Fibroblast of the aortic adventitia (primary cell): ENCODE measurements around the gene SOHLH1. TPM values are rescaled to one million over a fixed set of nuclear protein-coding genes. Genes with fewer than 3 reads are reported as not detected.

Source experiments
- DNase-seq: peaks from one replicate; pipeline ENCODE4 v3.0.0-alpha.2; 2010; ENCODE audit warnings: low read depth
- H3K4me3 ChIP-seq: 2 replicates; pipeline ENCODE4 v1.5.1; 2011; ENCODE audit warnings: low read depth, mild to moderate bottlenecking, control low read depth, low read length, moderate library complexity
- total RNA-seq: library from RNA; depleted of rRNA; stranded (reverse); fragments of >200 nt; gene quantifications from 2 replicates; pipeline ENCODE4 v1.2.3, GENCODE V29; 2012; ENCODE audit warnings: low replicate concordance
- TF ChIP-seq, protein P1 (sequence below): IDR thresholded peaks from 2 replicates; pipeline ENCODE4 v1.5.1; 2011; ENCODE audit warnings: mild to moderate bottlenecking, low read length, control low read depth, inconsistent platforms; ENCODE audit not compliant: insufficient read depth

Gene SOHLH1
- total RNA-seq, 1 donor = not detected

DNA sequence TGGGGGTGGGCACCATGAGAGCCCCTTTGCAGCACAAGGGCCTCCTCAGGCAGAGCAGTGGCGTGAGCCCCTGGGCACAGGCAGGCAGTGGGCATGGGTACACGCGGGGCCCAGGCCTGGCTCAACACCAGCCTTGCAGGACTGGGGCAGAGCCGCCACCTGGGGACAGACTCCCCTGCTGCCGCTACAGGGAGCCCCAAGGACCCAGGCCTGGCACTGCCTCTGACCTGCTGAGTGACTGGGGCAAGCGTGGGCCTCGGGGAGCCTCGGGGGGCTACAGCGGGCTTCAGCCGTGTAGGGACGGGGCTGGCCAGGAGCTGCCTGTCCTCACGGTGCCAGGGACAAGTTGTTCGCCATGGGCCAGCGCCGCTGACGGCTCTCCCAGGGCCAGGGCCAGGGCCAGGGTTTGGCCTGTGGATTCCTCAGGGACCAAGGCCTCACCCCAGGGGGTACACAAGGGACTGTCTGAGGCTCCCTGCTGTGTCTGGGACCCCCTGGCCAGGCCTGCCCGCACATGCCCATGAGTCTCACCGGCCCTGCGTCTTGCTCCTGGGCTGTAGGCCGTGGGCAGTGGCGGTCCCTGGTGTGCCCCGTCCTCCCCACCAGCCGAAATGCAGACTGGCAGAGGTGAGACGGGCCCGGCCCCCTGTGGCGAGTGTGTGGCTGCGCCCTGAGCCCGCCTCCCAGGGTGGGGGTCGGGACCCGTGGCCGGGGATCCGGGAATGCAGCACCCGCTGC lies 45.2 kb upstream of the SOHLH1 start:
- no peak overlapping the region for H3K4me3 ChIP-seq
- no peak for DNase-seq
- TF ChIP-seq, protein P1, sequence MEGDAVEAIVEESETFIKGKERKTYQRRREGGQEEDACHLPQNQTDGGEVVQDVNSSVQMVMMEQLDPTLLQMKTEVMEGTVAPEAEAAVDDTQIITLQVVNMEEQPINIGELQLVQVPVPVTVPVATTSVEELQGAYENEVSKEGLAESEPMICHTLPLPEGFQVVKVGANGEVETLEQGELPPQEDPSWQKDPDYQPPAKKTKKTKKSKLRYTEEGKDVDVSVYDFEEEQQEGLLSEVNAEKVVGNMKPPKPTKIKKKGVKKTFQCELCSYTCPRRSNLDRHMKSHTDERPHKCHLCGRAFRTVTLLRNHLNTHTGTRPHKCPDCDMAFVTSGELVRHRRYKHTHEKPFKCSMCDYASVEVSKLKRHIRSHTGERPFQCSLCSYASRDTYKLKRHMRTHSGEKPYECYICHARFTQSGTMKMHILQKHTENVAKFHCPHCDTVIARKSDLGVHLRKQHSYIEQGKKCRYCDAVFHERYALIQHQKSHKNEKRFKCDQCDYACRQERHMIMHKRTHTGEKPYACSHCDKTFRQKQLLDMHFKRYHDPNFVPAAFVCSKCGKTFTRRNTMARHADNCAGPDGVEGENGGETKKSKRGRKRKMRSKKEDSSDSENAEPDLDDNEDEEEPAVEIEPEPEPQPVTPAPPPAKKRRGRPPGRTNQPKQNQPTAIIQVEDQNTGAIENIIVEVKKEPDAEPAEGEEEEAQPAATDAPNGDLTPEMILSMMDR = no peak

DNA sequence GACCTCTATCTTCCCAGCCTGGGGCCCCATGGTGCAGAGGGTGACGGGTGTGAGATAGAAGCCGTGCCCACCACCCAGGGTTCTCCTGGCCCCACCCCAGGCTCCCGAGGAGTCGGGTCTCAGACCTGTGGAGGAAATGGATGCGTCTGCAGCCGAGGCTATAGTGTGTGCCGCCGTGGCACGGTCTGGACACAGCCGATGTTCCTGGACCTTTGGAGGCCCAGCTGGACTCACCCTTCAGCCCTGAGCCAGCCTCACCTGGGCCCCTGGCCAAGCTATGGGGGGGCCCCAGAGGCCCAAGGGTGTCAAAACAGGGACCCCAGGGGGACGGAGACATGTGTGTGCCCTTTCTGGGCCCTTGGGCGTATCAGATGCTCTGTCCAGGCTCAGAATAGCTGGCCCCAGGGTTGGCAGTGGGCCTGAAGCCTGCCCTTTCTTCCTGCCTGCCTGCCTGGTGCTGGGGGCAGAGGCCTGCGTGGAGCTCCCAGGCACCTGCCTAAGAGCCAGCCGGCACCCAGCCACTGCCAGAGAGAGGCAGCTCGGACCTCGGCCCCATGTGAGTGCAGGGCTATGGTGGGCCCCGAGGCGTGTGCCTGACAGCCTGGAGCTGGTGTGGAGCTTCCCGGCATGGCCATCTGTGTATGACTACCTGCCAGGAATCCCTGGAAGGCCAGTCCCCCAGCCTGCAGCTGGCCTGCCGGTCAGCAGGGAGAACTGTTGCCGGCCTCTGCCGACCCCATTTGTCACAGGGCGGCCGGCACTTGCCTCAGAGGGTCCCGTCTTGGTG lies 44.5 kb upstream of the SOHLH1 start:
- no peak for DNase-seq
- TF ChIP-seq, protein P1 = no peak
- H3K4me3 ChIP-seq = no peak overlapping the region

DNA sequence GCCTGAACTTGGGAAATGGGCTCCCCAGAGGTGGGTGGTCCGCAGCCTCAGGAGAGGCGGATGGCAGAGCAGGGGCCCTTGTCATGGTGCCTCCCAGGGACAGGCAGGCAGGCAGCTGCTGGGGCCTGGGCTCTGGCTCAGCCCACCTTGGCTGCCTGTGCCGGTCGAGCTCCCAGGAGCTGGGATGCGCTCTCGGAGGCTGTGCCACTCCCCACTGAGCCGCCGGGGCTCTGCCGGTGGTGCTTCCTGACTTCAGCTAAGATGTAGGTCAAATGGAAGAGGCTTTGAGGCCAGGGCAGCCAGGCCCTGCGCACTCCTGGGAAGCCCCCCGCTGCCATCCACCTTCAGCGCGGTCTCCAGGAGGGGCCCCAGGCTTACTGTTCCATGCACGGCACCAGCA lies 43.7 kb upstream of the SOHLH1 start:
- TF ChIP-seq, protein P1 = no peak
- no peak overlapping the region for H3K4me3 ChIP-seq
- DNase-seq = no peak

DNA sequence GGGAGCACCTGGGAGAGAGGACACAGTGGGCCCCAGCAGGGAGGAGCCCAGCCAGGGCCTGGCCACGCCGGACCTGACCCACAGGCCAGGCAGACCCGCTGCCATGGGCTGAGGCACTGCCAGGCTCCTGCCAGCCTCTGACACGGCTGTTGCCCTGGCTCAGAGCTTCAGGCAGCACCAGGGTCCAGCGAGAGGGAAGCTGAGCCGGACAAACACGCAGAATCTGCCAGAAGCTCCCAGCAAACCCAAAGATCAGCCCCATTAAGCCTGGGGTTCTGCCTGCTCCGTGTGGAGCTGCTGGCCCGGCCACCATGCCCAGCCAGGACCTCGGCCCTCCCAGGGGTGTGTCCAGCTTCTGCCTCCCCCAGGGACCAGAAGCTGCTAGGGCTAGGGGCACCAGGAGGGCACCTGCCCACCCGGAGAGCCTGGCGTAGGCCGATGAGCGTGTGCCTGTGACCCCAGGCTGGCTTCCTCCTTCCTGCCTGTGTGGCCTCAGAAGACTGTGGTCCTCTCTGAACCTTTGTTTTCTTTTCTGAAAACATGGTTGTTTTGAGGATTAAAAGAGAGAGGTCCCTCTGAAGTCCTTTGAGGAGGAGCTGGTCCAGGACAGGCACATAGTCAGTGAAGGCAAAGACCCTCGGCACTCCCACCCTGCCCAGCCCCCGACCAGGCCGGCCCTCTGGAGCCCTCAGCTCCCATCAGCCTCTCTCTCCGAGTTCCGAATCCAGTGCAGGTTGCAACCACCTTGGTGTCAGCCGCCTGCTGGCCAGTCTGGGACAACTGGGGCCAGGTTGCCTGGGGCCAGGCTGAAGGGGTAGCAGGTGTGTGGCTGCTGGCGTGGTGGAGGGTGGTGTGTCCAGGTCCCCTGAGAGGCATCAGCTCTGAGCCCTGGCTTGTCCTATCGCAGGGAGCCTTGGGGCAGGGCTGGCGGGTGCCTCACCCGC lies 42.3 kb upstream of the SOHLH1 start:
- TF ChIP-seq, protein P1 = no peak
- H3K4me3 ChIP-seq = no peak overlapping the region
- no peak for DNase-seq

DNA sequence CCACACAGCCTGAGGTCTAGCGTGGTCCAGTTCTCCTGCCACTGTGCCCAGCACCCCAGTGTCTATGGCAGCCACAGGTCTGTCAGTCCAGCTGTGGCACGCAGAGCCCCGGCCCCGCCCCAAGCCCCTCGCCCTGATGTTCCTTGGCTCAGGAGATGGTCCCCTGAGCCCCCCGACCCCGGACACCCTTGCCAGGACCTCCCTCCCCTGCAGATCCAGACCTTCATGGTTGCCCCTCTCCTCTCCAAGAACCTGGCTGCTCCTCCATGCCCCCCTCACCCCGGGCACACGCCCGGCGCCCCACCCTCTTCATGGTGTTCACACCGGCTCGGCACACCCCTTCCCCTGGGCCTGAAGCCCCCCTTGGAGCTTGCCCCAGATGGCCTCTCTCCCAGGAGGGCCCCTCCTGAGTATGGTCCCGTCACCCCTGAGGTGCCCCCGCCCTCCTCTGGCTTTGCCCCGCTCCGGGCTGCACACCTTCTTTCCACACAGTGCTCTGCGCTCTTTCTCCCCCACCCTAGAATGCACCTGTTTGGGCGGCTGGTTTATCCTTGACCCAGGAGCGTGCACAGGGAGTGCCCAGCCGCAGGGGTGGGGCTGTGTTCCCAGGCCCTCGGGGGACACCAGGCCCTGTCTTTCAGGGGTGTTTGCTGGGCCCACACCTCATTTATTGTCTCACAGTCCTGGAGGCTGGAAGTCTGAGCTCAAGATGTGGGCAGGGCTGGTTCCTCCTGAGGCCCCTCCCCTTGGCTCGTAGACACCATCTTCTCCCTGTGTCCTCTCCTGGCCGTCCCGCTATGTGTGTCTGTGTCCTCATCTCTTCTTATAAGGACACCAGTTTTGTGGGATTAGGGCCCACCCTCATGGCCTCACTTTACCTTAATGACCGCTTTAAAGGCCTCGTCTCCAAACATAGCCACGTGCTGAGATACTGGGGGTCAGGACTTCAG lies 40.3 kb upstream of the SOHLH1 start:
- TF ChIP-seq, protein P1 = no peak
- DNase-seq = no peak
- H3K4me3 ChIP-seq = no peak overlapping the region
